ENCODE results near the gene NAGK.

NAGK gene

GRCh38 chr2:71117063-71117462 lies 48.6 kb downstream of the NAGK start:
- DNase-seq: no peak

GRCh38 chr2:71120195-71120594 lies 51.7 kb downstream of the NAGK start:
- DNase-seq: no peak

GRCh38 chr2:71121479-71121878 lies 53.0 kb downstream of the NAGK start:
- no peak for DNase-seq

DNA sequence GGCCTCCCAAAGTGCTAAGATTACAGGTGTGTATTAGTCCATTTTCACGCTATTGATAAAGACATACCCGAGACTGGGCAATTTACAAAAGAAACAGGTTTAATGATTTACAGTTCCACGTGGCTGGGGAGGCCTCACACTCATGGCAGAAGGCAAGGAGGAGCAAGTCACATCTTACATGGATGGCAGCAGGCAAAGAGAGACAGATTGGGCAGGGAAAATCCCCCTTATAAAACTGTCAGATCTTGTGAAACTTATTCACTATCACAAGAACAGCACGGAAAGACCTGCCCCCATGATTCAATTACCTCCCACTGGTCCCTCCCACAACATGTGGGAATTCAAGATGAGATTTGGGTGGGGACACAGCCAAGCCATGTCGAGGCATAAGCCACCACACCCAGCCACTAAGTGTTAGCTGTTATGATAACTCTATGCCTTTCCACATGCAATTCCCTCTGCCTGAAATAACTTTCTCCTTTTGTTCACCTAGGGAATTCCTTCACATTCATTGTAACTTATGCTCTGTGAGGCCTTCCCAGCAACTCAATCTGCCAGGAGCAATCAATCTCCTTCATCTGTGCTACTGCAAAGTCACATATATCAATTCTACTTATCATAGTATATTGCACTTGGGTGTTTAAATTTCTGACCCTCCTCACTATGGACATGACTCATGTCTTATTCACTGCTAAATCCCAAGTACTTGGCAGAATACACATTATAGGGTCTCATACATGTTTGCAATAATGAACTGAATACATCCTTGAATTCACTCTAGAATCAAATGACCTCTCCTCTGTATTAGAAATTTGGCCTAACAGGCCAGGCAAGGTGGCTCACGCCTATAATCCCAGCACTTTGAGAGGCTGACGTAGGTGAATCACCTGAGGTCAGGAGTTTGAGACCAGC lies 54.2 kb downstream of the NAGK start:
- DNase-seq: no peak

- no peak for DNase-seq
These were observed 57.3 kb downstream of the NAGK start for GRCh38 chr2:71125506-71126294.

DNA sequence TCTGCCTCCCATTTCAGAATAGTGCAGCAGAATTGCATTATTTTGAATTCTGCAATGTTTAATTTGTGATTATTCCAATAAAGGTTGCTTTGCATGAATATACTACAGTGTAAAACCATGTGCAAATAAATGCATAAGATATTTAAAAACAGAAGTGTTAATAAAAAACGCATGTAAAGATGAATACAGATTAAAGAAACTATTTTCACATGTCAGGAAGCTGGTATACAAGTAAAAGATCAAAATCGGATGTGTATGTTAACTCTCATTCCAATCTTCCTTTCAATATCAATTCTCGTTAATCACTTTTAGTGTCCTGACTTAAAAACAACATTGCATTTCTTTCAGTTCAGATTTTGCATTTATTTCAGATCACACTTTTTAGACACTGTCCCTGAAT lies 58.5 kb downstream of the NAGK start:
- no peak for DNase-seq

Measured in T1000 (cell line).